Posterior cingulate gyrus (tissue), 11 donors: ENCODE results near the gene FHIT.

ENCODE experiments used
- DNase-seq, 10 donors: peaks; one replicate each; pipeline versions ENCODE4 v3.0.0 to v3.0.0-alpha.2; 2020 to 2021; ENCODE audit warnings: mixed read lengths in 3 of 10
- intact Hi-C: fragments of 100-400 bp; cut with DNase I; formaldehyde crosslinking; loops from one replicate; pipeline ENCODE4 v1.15.1; 2023

Gene FHIT

DNA sequence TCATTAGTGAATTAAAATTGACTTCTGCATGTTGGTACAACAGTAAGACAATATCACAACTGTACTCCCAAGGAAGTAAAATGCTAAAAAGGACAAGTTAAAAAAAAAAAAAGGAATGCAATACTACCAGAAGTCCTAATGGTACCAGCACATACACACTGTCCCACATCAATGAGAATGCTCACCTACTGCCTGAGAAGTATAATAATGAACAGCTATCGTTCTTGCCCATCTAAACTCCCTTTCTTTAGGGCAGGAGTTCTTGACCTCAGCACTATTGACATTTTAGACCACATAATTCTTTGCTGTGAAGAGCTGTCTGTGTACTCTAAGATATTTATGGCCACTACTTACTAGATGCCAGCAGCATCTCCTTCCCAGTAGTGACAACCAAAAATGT, 651.7 kb downstream of the FHIT start:
- DNase-seq: no peak
- intact Hi-C loops: no loop called here

DNA sequence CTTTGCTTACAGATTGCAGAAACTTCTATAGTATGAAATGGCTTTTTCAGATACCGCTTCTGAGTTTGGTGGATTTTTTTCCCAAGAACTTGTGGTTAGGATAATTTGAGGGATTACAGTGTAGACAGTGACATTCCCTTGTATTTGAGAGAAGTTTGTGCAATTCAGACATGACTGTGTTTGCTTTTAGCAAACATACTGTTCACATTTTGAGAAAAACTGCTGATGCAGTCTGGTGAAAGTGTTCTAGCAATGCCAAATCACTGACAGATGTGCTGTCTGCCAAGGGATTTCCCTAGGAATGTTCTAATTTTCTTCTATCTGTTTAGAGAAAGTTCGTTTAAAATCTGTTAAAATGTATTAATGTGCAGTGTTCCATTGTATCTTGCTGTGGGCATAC, 652.6 kb downstream of the FHIT start:
- DNase-seq: no peak
- intact Hi-C loops: no loop called here

DNA sequence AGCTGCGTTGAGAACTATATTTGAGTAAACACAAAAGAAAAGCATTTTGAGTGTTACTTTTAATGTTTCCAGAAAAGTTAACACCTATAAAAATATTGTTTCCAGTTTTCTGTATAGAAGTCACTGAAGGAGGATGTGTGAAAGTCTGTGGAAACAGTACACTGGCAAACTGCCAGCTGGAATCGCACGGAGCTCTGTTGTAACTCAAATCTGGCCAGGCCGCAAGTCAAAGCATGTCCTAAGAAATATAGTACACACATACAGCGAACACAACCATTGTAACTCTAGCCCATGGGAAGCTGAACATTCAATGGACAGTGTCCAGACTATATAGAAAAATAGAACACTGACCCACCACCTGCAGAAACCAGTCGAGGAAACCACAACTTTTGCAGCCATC, 657.2 kb downstream of the FHIT start:
- peak in 5 of 10 donors; percentile 8 to 71 (median 18) for DNase-seq
- intact Hi-C loops: no loop called here

DNA sequence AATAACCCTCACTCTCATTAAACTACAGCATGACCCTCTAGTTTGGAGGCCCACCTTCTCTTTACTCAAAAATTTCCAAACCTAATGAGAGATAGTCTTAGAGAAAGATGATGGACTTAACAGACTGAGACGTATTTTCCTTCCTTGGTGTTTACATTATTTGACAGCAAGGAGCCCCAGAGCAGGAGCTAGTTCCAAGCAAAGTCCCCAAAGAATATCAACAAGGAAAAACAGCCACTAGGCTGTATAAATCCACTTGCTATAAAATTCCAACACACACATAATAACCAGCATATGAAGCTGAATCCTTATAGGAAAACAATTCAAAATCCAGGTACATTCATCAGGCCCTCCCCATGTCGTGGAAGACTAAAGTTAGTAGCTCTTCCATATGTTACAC, 660.0 kb downstream of the FHIT start:
- no peak for DNase-seq
- intact Hi-C loops: no loop called here

DNA sequence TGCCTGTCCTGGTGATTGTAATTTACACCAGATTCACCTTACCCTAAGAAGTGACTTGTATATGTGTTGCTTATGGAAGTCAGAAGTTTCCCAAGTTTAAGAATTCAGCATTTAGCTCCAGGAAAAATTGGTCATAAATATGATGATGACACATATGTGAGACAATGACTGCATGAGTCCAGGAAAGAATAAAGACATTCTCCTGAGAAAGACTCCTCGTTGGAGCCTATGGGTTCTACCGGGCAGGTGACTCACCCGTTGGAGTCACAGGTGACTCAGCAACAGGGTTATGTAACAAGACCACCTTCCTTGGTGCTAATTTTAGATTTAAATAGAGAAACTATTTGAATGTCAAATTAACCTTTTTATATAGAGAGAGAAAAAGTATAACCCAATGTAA, 662.4 kb downstream of the FHIT start:
- intact Hi-C loops: no loop called here
- DNase-seq: no peak

- intact Hi-C loops: no loop called here
- DNase-seq: no peak
Observed at GRCh38 chr3:60585918-60586317, 665.3 kb downstream of the FHIT start.

DNA sequence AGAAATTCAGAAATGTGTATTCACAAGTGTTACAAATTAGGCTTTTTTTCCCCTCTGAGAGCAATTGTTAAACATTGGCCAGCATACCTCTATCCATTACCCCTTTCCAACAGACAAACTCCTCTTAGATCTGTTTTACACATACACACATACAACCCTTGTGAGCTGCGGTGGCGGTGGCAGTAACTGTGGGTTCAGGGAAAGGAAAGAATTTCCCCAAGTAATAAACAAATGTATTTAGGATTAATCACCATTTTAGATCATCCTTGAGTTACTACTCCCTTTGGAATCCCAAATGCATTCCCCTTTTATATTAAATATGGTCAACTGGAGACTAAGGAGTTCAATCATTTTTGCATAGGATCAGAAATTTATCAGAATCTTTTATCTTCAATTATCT, 667.0 kb downstream of the FHIT start:
- intact Hi-C loops: no loop called here
- no peak for DNase-seq

DNA sequence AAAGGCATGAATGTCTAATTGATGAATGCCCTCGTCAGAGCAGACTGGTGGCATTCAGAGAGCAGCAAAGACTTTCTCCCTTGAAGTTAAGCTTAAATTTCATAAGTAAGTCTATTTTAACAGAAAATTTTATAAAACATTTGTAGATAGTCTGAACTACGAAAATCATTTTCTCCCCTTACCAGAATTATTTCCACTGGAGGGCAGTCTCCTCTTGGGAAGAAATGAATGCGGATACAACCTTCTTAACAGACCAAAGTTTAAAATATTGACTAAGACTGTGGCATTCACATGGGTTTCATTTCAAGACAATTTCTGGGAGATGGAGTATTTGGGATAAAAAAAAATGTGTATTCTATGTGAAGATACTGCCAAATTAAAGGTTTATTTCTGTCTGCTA, 669.0 kb downstream of the FHIT start:
- DNase-seq: no peak
- intact Hi-C loops: no loop called here

DNA sequence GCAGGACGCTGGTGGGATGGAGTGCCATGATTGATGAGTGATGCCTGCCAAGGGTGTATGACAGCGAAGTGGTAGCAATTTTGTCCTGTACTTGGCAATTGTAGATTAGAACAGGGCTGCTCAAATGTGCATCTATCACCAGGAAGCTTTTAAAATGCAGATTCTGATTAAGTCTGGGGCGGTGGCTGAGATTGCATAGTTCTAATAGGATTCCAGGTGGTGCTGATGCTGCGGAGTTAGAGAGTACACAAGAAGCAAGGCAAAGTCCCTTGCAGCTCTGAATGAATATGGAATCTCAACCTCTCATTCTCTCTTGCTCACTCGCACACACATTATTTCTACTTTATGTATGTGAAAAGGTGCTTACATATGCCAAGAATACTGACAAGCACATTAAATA, 670.4 kb downstream of the FHIT start:
- intact Hi-C loops: no loop called here

DNA sequence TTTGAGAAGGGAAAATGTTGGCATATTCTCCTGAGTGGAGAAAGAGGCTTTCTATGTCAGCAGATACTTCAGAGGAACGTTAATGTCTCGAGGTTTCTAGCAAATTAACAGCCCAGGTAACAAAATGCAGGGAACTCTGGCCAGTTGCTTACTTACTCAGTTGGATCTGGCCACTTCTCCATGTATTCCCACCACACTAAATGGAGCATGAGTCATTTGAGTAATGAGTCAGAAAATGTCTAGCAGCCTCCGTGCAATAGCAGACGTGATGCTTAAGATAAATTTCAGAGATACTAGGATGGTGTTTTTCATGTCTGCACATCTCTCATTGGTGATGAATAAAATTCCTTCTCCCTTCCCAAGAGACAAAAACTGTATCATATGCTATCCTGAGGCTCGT, 671.5 kb downstream of the FHIT start:
- intact Hi-C loops: no loop called here
- no peak for DNase-seq

More for the DNA sequence above, 670.4 kb downstream of the FHIT start:
- DNase-seq: no peak

DNA sequence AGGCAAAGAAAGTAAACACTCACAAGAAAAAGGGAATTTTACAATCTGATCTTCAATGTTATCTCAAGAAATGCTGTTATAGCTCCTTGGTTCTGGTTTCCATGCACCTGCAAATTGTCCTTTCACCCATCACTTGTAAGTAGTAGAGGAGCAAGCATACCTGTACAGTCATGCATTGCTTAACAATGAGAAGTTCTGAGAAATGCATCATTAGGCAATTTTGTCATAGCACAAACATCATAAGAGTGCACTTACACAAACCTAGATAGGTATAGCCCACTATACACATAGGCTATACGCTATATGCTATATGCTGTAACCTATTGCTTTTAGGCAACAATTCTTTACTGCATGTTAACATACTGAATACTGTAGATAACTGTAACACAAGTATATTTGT, 672.3 kb downstream of the FHIT start:
- intact Hi-C loops: no loop called here
- DNase-seq: no peak

GRCh38 chr3:60577601-60578000, 673.7 kb downstream of the FHIT start:
- DNase-seq: no peak
- intact Hi-C loops: no loop called here

- DNase-seq: no peak
- intact Hi-C loops: no loop called here
Observed at GRCh38 chr3:60575718-60576272, 675.5 kb downstream of the FHIT start.

- intact Hi-C loops: no loop called here
- DNase-seq: no peak
Observed at GRCh38 chr3:60574046-60574769, 677.0 kb downstream of the FHIT start.

- DNase-seq: no peak
- intact Hi-C loops: no loop called here
Observed at GRCh38 chr3:60573494-60573893, 677.8 kb downstream of the FHIT start.

DNA sequence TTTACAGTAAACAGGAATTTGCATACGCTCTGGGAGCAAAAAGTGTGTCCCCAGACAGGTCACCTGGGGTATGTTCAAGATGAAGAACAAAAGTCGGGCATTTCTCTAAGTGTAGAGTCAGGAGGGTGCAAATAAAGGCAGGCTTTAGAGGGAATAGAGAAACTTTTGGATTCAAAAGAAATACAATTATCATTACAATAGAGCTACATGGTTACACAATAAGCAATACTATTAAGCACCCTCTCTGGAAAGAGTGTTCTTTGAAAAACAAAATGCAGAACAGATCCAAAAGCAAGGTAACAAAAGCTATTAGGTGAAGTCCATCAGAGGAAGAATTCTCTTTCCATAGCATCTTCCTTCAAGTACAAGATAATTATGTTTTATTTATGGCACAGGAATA, 679.7 kb downstream of the FHIT start:
- intact Hi-C loops: no loop called here
- DNase-seq: no peak

DNA sequence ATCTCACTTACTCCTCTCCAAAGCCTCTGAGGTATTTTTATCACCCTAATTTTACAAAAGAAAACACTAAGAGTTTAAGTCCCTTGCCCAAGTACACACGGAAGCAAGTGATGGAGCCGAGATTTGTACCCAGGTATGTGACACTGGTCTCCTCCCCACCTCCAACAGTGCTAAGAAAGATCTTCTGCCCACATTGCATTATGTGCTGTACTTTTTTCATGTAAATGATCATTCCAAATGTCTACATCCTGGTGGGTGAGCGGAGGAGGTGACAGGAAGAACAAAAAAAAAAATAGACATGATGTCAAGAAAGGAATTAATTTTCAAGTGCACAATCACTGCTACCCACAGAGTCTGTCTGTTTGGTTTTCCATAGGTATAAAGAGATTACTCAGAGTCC, 694.1 kb downstream of the FHIT start:
- intact Hi-C loops: no loop called here

DNA sequence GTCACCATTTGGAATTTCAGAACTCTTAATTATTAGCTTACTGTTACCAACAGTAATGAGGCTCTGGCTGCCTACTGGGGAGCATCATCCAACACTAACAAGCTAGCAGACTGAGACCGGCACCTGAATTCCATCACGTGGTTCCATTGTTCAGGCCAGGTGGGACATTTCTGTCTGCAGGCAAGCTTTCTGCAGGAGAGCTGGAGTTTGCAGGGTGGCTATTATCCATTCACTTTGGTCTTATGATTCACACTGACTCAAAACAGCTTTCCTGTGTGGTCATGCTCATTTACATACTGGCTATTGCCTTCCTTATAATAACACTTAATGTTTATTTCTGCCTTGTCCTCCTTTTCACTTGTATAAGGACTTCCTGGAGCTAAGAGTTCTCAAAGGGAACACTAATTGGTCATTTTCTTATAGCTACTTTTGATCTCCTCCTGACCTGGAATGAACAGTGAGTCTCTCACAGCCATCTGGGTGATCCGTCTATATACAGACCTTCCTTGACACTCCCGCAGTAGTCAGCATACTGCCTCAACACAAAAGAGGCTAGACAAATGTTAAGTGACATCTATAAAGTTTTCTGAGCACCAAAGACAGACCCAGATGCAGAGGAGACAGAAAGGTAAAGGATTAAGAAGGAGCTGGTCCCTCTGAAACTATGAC, 695.4 kb downstream of the FHIT start:
- intact Hi-C loops: no loop called here
- DNase-seq: no peak

More for the DNA sequence above, 694.1 kb downstream of the FHIT start:
- DNase-seq: no peak

DNA sequence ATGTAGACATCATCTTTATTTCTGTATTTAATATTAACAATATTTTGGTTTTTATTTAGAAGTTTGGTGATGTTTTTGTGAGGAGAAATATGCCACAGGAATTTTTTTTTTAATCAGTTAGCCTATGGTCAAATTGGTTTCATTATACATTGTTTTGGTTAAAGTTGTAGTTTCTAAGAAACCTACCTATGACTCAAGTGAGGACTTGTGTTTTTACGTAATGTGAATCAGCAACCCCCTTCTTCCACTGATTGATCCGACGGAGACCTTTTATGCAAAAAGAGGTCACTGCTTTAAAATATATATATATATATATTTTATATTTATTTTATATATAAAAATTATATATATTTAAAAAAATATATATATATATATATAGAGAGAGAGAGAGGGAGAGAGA, 698.1 kb downstream of the FHIT start:
- intact Hi-C loops: no loop called here
- no peak for DNase-seq

DNA sequence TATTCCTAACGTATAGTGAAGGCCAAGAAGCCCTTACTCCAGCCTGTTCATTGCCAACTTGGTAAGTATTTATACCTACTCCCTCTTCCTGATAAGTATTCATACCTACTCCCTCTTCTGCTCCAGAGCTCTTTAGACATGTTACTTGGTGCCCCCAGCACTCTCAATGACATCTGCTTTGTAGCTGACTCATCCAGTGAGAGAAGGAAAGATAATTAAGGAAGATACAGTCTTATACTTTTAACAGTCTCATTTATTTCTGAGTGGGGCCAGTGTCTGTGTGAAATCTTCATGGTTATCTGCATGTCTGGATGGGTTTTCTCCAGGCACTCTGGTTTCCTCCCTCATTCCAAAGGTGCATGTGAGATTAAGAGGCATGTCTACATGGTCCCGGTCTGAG, 698.7 kb downstream of the FHIT start:
- intact Hi-C loops: no loop called here
- DNase-seq: no peak

GRCh38 chr3:60551455-60552209, 699.6 kb downstream of the FHIT start:
- DNase-seq: no peak
- intact Hi-C loops: no loop called here
